ENCODE data around the gene SPHK1. TPM values are rescaled to one million over a fixed set of nuclear protein-coding genes. Genes with fewer than 3 reads are reported as not detected.

SPHK1 gene
- total RNA-seq, 3 donors from 2014 or later (not counting 1 experiment from before 2014, with no cell fraction given) = 7.6 to 9.2 (median 8.3) TPM

DNA sequence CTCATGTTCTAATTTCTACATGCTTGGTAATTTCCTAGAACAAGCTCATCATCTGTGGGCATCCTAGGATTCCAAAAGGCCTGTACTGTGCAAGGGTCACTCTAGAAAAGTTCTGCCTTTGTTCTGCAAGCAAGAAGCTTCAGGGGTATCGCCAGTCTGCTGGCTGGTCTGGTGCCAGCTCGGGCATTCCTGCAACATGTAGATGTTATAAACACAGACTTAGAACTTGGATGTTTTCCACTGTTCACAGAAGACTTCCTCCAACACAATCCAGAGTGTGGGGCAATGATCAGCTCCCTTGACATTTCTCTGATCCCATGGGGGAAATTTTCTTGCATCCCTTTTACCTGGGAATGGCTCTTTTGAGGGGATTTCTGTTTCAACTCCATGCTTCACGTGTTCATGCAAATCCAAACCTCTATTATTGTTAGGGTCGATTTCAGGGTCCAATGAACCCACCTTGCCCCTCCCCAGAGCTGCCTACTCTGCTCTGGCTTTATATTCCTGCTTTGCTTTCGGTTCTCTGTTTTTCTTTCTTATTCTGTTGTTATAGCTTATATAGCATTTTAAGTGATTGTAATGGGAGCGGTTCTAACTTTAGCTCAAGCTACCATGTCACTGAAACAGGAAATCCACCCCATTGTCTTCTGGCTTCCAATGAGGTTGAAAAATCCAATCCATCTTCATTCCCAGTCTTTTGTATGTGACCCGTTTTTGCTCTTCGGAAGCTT lies 43.3 kb downstream of the SPHK1 start:
- Histone ChIP-seq H3K27ac (ENCODE audit: low read length) (peak overlapping the region; percentile 47), H3K4me3 (ENCODE audit: low read length) (no peak overlapping the region), H3K27me3 (ENCODE audit: control insufficient read depth, insufficient read depth, low read length) (no peaks in the 10 kb centered on the region), H3K4me1 (ENCODE audit: control insufficient read depth, insufficient read depth, low read length) (no peaks in the 10 kb centered on the region), H3K9me3 (ENCODE audit: control insufficient read depth, insufficient read depth, low read length) (no peaks in the 10 kb centered on the region), H3K36me3 (ENCODE audit: control insufficient read depth, insufficient read depth, low read length) (no peaks in the 10 kb centered on the region)
- TF ChIP-seq, protein P1, sequence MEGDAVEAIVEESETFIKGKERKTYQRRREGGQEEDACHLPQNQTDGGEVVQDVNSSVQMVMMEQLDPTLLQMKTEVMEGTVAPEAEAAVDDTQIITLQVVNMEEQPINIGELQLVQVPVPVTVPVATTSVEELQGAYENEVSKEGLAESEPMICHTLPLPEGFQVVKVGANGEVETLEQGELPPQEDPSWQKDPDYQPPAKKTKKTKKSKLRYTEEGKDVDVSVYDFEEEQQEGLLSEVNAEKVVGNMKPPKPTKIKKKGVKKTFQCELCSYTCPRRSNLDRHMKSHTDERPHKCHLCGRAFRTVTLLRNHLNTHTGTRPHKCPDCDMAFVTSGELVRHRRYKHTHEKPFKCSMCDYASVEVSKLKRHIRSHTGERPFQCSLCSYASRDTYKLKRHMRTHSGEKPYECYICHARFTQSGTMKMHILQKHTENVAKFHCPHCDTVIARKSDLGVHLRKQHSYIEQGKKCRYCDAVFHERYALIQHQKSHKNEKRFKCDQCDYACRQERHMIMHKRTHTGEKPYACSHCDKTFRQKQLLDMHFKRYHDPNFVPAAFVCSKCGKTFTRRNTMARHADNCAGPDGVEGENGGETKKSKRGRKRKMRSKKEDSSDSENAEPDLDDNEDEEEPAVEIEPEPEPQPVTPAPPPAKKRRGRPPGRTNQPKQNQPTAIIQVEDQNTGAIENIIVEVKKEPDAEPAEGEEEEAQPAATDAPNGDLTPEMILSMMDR (IDR thresholded peaks at IDR 0.05) = no peak
- no peak for DNase-seq
- Mint-ChIP-seq H3K36me3 (no peaks in the 10 kb centered on the region), H3K27me3 (ENCODE audit: low read depth in 2 of 2) (no peaks in the 10 kb centered on the region), H3K4me3 (no peak overlapping the region), H3K27ac (no peak overlapping the region), H3K4me1 (peaks cover 32 to 34% of the 10 kb centered on the region in 2 donors), H3K9me3 (no peaks in the 10 kb centered on the region)
- intact Hi-C loops (cut with micrococcal nuclease) = no loop called here
- 84% methylated on average over 7 of the region's 8 CpGs for WGBS (ENCODE audit: insufficient coverage)
- no peak for ATAC-seq

GRCh38 chr17:76428511-76428910 lies 44.1 kb downstream of the SPHK1 start:
- no peaks in the 10 kb centered on the region for H3K27me3 Mint-ChIP-seq (ENCODE audit: low read depth in 2 of 2)
- TF ChIP-seq, protein P1 (IDR thresholded peaks at IDR 0.05) = no peak
- no peak for DNase-seq
- Histone ChIP-seq H3K36me3 (ENCODE audit: control insufficient read depth, insufficient read depth, low read length) (no peaks in the 10 kb centered on the region), H3K27me3 (ENCODE audit: control insufficient read depth, insufficient read depth, low read length) (no peaks in the 10 kb centered on the region), H3K27ac (ENCODE audit: low read length) (no peak overlapping the region), H3K4me3 (ENCODE audit: low read length) (no peak overlapping the region), H3K9me3 (ENCODE audit: control insufficient read depth, insufficient read depth, low read length) (no peaks in the 10 kb centered on the region), H3K4me1 (ENCODE audit: control insufficient read depth, insufficient read depth, low read length) (no peaks in the 10 kb centered on the region)
- no peak overlapping the region for H3K27ac Mint-ChIP-seq
- peaks cover 28 to 30% of the 10 kb centered on the region in 2 donors for H3K4me1 Mint-ChIP-seq
- no peak overlapping the region for H3K4me3 Mint-ChIP-seq
- intact Hi-C loops (cut with micrococcal nuclease) = no loop called here
- H3K36me3 Mint-ChIP-seq = no peaks in the 10 kb centered on the region
- H3K9me3 Mint-ChIP-seq = no peaks in the 10 kb centered on the region
- WGBS (ENCODE audit: insufficient coverage) = 100% methylated on average over 1 of the region's 1 CpG
- ATAC-seq = no peak

DNA sequence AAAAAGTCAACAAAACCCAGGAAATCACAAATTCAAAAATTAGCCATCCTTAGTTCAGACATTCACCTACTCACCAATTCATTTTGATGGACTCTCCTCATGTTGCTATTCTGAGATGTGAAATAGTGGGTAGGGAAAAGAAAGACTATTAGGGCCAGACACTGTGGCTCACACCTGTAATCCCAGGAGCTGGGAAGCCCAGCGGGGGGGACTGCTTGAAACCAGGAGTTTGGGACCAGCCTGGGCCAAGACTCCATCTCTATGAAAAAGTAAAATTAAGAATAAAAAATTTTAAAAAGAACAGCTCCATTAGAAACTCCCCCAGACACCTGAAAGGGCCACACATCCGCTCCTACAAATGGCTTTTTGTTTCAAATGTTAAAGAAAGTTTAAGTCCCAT lies 47.1 kb downstream of the SPHK1 start:
- DNase-seq = no peak
- Histone ChIP-seq H3K4me1 (ENCODE audit: control insufficient read depth, insufficient read depth, low read length) (no peaks in the 10 kb centered on the region), H3K4me3 (ENCODE audit: low read length) (no peak overlapping the region), H3K36me3 (ENCODE audit: control insufficient read depth, insufficient read depth, low read length) (no peaks in the 10 kb centered on the region), H3K9me3 (ENCODE audit: control insufficient read depth, insufficient read depth, low read length) (no peaks in the 10 kb centered on the region), H3K27ac (ENCODE audit: low read length) (no peak overlapping the region), H3K27me3 (ENCODE audit: control insufficient read depth, insufficient read depth, low read length) (no peaks in the 10 kb centered on the region)
- Mint-ChIP-seq H3K4me1 (peaks cover 28 to 35% of the 10 kb centered on the region in 2 donors), H3K27ac (no peak overlapping the region), H3K9me3 (no peaks in the 10 kb centered on the region), H3K4me3 (no peak overlapping the region), H3K27me3 (ENCODE audit: low read depth in 2 of 2) (no peaks in the 10 kb centered on the region), H3K36me3 (no peaks in the 10 kb centered on the region)
- 100% methylated on average over 1 of the region's 2 CpGs for WGBS (ENCODE audit: insufficient coverage)
- TF ChIP-seq, protein P1 (IDR thresholded peaks at IDR 0.05) = no peak
- no peak for ATAC-seq
- intact Hi-C loops (cut with micrococcal nuclease) = no loop called here

- Histone ChIP-seq H3K4me3 (ENCODE audit: low read length) (no peak overlapping the region), H3K36me3 (ENCODE audit: control insufficient read depth, insufficient read depth, low read length) (no peaks in the 10 kb centered on the region), H3K9me3 (ENCODE audit: control insufficient read depth, insufficient read depth, low read length) (no peaks in the 10 kb centered on the region), H3K27ac (ENCODE audit: low read length) (no peak overlapping the region), H3K4me1 (ENCODE audit: control insufficient read depth, insufficient read depth, low read length) (no peaks in the 10 kb centered on the region), H3K27me3 (ENCODE audit: control insufficient read depth, insufficient read depth, low read length) (no peaks in the 10 kb centered on the region)
- H3K4me1 Mint-ChIP-seq = peaks cover 26 to 33% of the 10 kb centered on the region in 2 donors
- TF ChIP-seq, protein P1 (IDR thresholded peaks at IDR 0.05) = no peak
- WGBS (ENCODE audit: insufficient coverage) = 97% methylated on average over 6 of the region's 6 CpGs
- intact Hi-C loops (cut with micrococcal nuclease) = no loop called here
- H3K36me3 Mint-ChIP-seq = no peaks in the 10 kb centered on the region
- DNase-seq = no peak
- ATAC-seq = no peak
- no peaks in the 10 kb centered on the region for H3K9me3 Mint-ChIP-seq
- H3K27ac Mint-ChIP-seq = no peak overlapping the region
- H3K27me3 Mint-ChIP-seq (ENCODE audit: low read depth in 2 of 2) = no peaks in the 10 kb centered on the region
- no peak overlapping the region for H3K4me3 Mint-ChIP-seq
Measured at GRCh38 chr17:76432004-76432403, 47.6 kb downstream of the SPHK1 start.
